IPS DF 6.9 (cell line): ENCODE measurements around the gene FAM168A.

Source experiments
- DNase-seq: peaks from one replicate; pipeline ENCODE4 v3.0.0-alpha.2; 2013; ENCODE audit warnings: low read depth, low spot score
- H3K27ac ChIP-seq: one replicate; pipeline ENCODE4 v1.5.1; 2013; ENCODE audit warnings: low read length, control low read depth
- H3K27me3 ChIP-seq: 2 replicates; pipeline ENCODE4 v1.6.1; 2013; ENCODE audit warnings: mild to moderate bottlenecking, low read length; ENCODE audit not compliant: control insufficient read depth, insufficient read depth
- H3K36me3 ChIP-seq: 2 replicates; pipeline ENCODE4 v1.6.1; 2013; ENCODE audit warnings: low read length; ENCODE audit not compliant: control insufficient read depth, insufficient read depth
- H3K4me1 ChIP-seq: 2 replicates; pipeline ENCODE4 v1.6.1; 2013; ENCODE audit warnings: low read length; ENCODE audit not compliant: control insufficient read depth, insufficient read depth
- H3K4me3 ChIP-seq: 2 replicates; pipeline ENCODE4 v1.5.1; 2013; ENCODE audit warnings: mild to moderate bottlenecking, low read length
- H3K9me3 ChIP-seq: 2 replicates; pipeline ENCODE4 v1.6.1; 2013; ENCODE audit warnings: low read length, inconsistent platforms; ENCODE audit not compliant: control insufficient read depth, insufficient read depth
- WGBS: extraction: QIAGEN DNeasy Blood & Tissue Kit; methylation state at CpG from one replicate; pipeline ENCODE4 v1.1.7; 2013; ENCODE audit warnings: mixed read lengths, missing lambda C conversion rate; ENCODE audit not compliant: insufficient read length, insufficient coverage; 5-methylcytosine and 5-hydroxymethylcytosine counted together

Gene FAM168A

DNA sequence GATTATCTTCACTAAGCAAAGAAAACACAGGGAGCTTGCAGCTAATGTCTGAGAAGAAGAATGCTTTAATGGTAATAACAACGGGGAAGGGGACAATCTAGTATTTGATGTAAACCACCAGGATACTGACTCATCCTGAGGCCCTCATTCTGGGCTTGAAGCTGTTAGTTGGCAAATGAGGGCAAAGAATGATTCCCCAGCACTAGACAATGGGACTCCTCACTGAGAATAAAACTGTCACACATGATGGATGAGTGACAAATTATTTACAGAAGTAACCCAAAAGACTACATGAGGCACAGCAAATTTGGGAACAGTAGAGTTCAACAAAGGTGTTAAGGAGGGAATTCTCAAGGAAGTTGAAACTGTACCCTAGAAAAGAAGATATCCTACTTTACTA, 76.3 kb downstream of the FAM168A start:
- H3K27ac ChIP-seq = no peak overlapping the region
- no peak for DNase-seq
- H3K9me3 ChIP-seq = no peaks in the 10 kb centered on the region
- no peaks in the 10 kb centered on the region for H3K4me1 ChIP-seq
- no peaks in the 10 kb centered on the region for H3K27me3 ChIP-seq
- no peak overlapping the region for H3K4me3 ChIP-seq
- H3K36me3 ChIP-seq = no peaks in the 10 kb centered on the region
- no CpG with 5 or more reads among the region's 1 CpG for WGBS

DNA sequence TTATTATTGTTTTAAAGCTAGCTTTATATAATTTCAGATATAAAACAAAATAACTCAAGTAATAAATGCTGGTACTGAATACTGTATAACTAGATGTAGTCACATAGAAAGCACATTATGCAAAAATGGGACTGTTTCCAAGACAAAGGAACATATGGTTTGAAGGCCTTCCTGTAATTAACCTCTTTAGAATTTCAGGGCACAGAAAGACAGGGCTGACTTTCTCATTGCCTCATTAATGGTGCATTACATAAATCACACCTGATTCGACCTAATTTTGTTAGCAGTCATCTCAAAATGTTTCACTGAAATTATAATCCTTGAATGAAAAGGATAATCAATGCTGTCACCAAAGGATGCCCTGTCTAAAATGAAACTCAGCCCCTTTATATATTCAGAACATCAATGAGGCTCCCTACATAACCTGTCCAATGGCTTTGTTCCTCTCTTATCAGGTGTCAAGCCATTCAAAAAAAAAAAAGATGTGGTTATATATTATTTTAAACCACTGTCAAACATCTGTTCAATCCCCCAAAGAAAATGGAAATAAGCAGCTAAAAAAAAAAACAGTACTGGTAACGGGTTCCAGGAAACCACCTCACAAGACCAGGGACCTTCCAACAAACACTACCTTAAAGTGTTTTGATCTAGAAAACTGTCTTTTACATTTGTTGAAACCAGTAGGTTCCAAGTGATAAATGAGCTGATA, 77.4 kb downstream of the FAM168A start:
- no peak for DNase-seq
- Histone ChIP-seq H3K4me3 (no peak overlapping the region), H3K36me3 (no peaks in the 10 kb centered on the region), H3K4me1 (no peaks in the 10 kb centered on the region), H3K27me3 (no peaks in the 10 kb centered on the region), H3K9me3 (no peaks in the 10 kb centered on the region), H3K27ac (no peak overlapping the region)
- WGBS = no CpG with 5 or more reads among the region's 2 CpGs

DNA sequence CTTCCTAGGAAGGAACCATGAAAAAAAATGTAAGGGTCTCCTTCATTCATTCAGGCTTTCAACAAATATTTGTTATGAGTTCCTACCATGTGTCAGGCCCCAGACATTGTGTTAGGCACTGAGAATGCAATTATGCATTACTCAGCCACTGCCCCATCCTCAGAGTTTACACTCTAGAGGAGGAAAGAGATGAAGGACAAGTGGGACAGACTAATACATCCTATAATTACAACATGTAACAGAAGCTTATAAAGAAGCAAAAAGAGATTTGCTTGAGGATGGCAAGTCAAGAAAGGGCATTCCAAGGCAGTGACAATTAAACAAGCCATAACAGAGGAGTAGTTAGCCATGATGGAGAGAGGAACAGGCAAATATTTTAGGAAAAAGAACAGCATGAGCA, 78.6 kb downstream of the FAM168A start:
- Histone ChIP-seq H3K36me3 (no peaks in the 10 kb centered on the region), H3K4me1 (no peaks in the 10 kb centered on the region), H3K9me3 (no peaks in the 10 kb centered on the region), H3K4me3 (no peak overlapping the region), H3K27me3 (no peaks in the 10 kb centered on the region), H3K27ac (no peak overlapping the region)
- DNase-seq = no peak

DNA sequence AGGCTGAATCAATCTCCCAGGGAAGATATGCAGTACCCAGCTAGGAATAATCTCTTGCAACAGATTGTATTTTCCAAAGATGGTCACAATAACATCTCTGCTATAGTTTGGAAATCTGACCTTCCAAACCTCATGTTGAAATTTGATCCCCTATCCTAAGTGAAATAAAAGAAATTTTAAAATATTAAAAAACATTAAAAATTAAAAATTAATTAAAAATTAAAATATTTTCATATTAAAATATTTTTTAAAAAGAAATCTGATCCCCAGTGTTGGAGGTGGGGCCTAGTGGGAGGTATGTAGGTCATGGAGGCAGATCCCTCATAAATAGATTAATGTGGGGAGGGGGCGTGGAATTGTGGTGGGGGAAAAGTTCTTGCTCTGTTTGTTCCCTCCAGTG, 79.7 kb downstream of the FAM168A start:
- H3K4me3 ChIP-seq = no peak overlapping the region
- no peak for DNase-seq
- no peak overlapping the region for H3K27ac ChIP-seq
- H3K9me3 ChIP-seq = no peaks in the 10 kb centered on the region
- no peaks in the 10 kb centered on the region for H3K27me3 ChIP-seq
- H3K36me3 ChIP-seq = no peaks in the 10 kb centered on the region
- WGBS = no CpG with 5 or more reads among the region's 1 CpG
- no peaks in the 10 kb centered on the region for H3K4me1 ChIP-seq

DNA sequence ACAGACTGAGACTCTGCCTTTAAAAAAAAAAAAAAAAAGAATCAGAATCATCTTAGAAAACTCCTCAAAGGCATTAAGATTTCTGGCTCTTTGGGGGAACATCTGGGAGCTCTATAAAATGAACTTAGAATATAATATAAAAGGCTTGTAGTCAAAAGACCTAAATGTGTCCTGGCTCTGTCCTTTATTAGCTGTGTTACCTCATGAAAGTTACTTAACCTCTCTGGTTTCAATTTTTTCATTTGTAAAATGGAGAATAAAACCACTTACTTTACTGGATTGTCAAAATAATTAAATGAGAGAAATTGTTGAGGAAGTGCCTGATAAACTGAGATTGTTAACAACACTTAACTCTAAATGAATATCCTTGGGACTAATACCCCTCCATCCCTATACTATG, 81.8 kb downstream of the FAM168A start:
- H3K27me3 ChIP-seq = no peaks in the 10 kb centered on the region
- DNase-seq = no peak
- no peaks in the 10 kb centered on the region for H3K36me3 ChIP-seq
- H3K4me1 ChIP-seq = no peaks in the 10 kb centered on the region
- H3K9me3 ChIP-seq = no peaks in the 10 kb centered on the region
- H3K27ac ChIP-seq = no peak overlapping the region
- H3K4me3 ChIP-seq = no peak overlapping the region

DNA sequence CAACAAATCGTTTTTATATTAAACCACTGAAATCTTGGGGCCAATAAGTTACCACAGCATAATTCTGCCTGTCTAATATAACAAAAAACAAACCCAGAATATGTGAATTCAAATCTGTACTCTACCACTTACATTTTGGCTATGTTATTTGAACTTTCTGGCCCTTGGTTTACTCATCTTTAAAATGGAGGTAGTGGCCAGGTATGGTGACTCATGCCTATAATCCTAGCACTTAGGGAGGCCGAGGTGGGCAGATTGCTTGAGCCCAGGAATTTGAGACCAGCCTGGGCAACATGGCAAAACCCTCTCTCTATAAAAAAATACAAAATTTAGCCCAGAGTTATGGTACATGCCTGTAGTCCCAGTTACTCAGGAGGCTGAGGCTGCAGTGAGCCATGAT, 84.2 kb downstream of the FAM168A start:
- no peaks in the 10 kb centered on the region for H3K4me1 ChIP-seq
- no peak overlapping the region for H3K4me3 ChIP-seq
- no peak overlapping the region for H3K27ac ChIP-seq
- no peak for DNase-seq
- no peaks in the 10 kb centered on the region for H3K27me3 ChIP-seq
- no CpG with 5 or more reads among the region's 2 CpGs for WGBS
- no peaks in the 10 kb centered on the region for H3K36me3 ChIP-seq
- H3K9me3 ChIP-seq = no peaks in the 10 kb centered on the region

DNA sequence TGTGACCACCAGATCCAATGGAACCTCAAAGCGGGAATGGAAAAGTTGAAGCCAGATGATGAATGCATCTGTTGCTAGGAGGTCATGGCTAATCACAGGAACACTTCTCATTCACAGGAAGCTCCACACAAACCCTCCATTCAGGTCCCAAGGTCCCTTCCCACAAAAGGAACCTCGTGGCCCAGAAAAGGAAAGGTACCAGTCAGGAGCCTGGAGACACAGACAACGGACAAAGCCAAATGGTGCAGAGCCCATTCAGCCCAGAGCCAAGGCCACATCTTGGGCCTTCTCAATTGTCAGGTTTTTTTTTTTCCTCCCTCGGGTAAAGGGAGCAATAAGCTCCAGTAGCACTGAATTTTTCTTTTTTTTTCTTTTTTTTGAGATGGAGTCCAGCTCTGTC, 87.0 kb downstream of the FAM168A start:
- Histone ChIP-seq H3K27me3 (no peaks in the 10 kb centered on the region), H3K27ac (no peak overlapping the region), H3K36me3 (no peaks in the 10 kb centered on the region), H3K9me3 (no peaks in the 10 kb centered on the region), H3K4me3 (no peak overlapping the region), H3K4me1 (no peaks in the 10 kb centered on the region)
- no CpG with 5 or more reads among the region's 4 CpGs for WGBS
- no peak for DNase-seq

DNA sequence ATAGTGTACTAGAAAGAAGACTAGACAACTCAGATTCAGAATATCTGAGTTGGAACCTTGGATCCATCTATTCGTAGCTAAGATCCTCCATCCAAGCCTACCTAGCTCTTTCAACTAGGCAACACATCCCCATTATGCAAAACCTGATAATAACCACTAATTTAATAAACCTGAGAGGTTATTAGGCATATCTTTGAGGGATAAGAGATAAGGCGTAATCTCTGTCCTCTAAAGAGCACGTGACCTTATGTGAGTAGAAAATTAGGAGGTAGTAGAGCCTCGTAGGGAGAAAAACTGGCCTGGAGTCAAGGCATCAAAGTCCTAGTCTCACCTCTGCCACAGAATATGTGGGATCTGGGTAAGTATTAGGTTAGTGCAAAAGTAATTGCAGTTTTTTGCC, 87.8 kb downstream of the FAM168A start:
- H3K4me3 ChIP-seq = no peak overlapping the region
- H3K27ac ChIP-seq = no peak overlapping the region
- H3K36me3 ChIP-seq = no peaks in the 10 kb centered on the region
- DNase-seq = no peak
- no CpG with 5 or more reads among the region's 4 CpGs for WGBS
- H3K27me3 ChIP-seq = no peaks in the 10 kb centered on the region
- no peaks in the 10 kb centered on the region for H3K4me1 ChIP-seq
- no peaks in the 10 kb centered on the region for H3K9me3 ChIP-seq

DNA sequence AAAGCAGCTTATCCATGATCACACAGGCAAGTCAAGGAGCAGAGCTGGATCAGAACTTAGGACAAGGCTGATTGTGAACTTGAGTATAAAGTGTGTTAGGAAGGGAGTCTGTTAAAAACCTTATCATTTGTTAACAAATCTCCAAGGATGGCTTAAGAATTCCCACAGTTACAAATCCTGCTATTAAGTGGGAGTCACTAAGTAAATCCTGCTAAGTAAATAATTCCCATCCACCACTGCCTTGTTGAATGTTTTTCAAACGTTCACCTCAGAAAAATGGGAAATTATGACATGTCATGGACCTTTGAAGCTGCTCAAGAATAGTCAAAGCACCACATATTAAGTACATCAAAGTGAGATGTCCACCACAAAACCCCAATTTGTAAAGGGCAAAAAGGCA, 88.7 kb downstream of the FAM168A start:
- DNase-seq = no peak
- Histone ChIP-seq H3K9me3 (no peaks in the 10 kb centered on the region), H3K4me3 (no peak overlapping the region), H3K4me1 (no peaks in the 10 kb centered on the region), H3K36me3 (no peaks in the 10 kb centered on the region), H3K27ac (no peak overlapping the region), H3K27me3 (no peaks in the 10 kb centered on the region)
- no CpG with 5 or more reads among the region's 1 CpG for WGBS

DNA sequence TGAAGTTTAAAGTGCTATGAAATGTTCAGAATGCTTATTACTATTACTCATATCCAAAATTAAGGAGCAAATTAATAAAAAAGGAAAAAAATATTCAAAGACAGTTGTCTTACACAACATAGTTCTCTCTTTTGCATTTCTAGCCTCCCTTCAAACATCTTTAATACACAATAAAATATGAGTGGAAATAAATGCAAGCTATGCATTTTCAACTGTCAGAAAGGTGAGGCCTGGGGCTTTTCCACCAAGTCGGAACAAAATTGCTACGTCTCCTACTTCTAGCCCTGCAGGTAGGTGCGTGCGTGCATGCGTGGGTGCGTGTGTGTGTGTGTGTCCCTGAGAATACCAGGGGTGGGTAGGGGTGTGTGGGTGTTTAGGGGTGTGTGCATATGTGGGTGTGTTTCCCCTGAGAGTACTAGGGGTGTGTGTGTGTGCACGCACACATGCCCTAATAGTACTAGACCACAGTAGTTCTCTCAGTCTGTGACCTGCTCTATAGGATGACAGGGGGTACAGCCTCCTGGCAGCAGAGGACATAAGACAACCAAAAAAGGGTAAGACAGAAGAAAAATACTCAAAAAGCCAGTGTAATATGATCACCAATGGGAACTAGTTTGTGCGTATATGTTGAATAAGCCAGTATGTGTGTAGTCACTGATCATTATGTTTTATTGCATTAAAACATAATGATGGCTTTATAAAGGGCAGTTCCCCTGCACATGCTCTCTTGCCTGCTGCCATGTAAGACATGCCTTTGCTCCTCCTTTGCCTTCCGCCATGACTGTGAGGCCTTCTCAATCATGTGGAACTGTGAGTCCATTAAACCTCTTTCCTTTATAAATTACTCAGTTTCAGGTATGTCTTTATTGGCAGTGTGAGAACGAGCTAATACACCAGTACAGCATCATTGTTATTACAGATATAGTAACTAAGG, 89.4 kb downstream of the FAM168A start:
- no peak overlapping the region for H3K4me3 ChIP-seq
- no CpG with 5 or more reads among the region's 10 CpGs for WGBS
- H3K4me1 ChIP-seq = no peaks in the 10 kb centered on the region
- no peaks in the 10 kb centered on the region for H3K36me3 ChIP-seq
- no peak overlapping the region for H3K27ac ChIP-seq
- H3K9me3 ChIP-seq = no peaks in the 10 kb centered on the region
- no peaks in the 10 kb centered on the region for H3K27me3 ChIP-seq
- DNase-seq = no peak

DNA sequence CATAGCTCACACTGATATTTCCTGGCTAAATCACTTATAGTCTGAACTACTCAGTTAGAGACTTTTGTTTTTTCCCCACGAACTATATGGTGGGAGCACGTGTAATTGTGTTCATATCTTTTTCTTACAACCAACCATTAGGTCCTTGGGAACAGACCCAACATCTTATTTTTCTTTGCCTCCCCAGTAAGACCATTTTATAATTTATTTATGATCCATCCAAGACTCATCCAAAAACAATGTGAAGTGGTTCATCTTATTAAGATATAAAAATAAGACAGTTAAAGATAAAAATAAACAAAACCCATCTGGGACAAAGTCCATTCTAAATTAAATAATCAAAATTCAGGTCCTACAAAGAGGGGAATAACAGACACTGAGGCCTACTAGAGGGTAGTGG, 90.8 kb downstream of the FAM168A start:
- Histone ChIP-seq H3K4me1 (no peaks in the 10 kb centered on the region), H3K27ac (no peak overlapping the region), H3K9me3 (no peaks in the 10 kb centered on the region), H3K36me3 (no peaks in the 10 kb centered on the region), H3K4me3 (no peak overlapping the region), H3K27me3 (no peaks in the 10 kb centered on the region)
- no CpG with 5 or more reads among the region's 2 CpGs for WGBS
- no peak for DNase-seq
